Hepatocyte (in vitro differentiated cells): ENCODE results near the gene EXOC6.

Experiments
- CTCF ChIP-seq: fragments of 200-600 bp; sonication (generic); IDR thresholded peaks from 2 replicates; pipeline ENCODE4 v1.5.1; 2016; ENCODE audit warnings: antibody characterized with exemption, mild to moderate bottlenecking; ENCODE audit not compliant: poor library complexity
- EZH2 ChIP-seq: fragments of 200-600 bp; sonication (generic); IDR thresholded peaks from 2 replicates; pipeline ENCODE4 v1.6.1; 2016; ENCODE audit warnings: antibody characterized with exemption, mild to moderate bottlenecking, borderline replicate concordance
- EZH2phosphoT487 ChIP-seq: fragments of 200-600 bp; sonication (generic); IDR thresholded peaks from one replicate; pipeline ENCODE4 v1.6.1; 2018; ENCODE audit warnings: antibody characterized with exemption, mild to moderate bottlenecking, low read depth, moderate library complexity; ENCODE audit not compliant: unreplicated experiment, severe bottlenecking

- TF ChIP-seq EZH2 (no peak), CTCF (no peak), EZH2phosphoT487 (no peak)
Measured at GRCh38 chr10:93088466-93088865, 240.1 kb downstream of the EXOC6 start.
